ENCODE data around the gene KRTAP2-1. TPM values are rescaled to one million over a fixed set of nuclear protein-coding genes. Genes with fewer than 3 reads are reported as not detected.

Gene KRTAP2-1
- total and polyA plus RNA-seq, 2 donors: 0.05 TPM; not detected in 1

DNA sequence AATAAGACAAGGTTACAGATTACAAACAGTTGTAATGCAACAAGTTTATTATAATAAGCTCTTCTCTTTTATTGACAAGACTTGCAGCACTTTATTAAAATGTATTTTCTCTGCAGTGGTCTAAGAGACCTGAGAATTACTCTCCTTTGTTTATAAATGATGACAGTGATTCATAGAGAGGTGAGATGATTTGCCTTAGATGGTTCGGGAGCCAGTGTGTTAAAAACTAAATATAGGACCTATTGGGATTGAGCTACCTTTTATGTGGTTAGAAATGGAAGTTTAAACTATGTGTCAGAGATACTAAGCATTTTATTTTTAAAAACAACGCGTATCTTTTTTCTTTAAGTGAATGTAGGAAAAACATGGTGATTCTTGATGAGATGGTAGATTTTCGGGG lies 50.3 kb downstream of the KRTAP2-1 start:
- 83% methylated on average over 4 of the region's 4 CpGs for WGBS
- Histone ChIP-seq H3K27me3 (ENCODE audit: control insufficient read depth in 2 of 2, insufficient read depth in 1 of 2, low read length in 1 of 2) (peaks cover 0 to 2% of the 10 kb centered on the region in 2 donors), H3K4me3 (ENCODE audit: low read length in 2 of 2) (no peak overlapping the region), H3K27ac (ENCODE audit: low read depth in 1 of 2, low read length in 1 of 2) (no peak overlapping the region), H3K36me3 (ENCODE audit: control insufficient read depth in 2 of 2, insufficient read depth in 2 of 2, low read length in 1 of 2) (no peaks in the 10 kb centered on the region), H3K4me1 (ENCODE audit: control insufficient read depth in 2 of 2, insufficient read depth in 2 of 2, low read length in 2 of 2) (no peaks in the 10 kb centered on the region), H3K9me3 (ENCODE audit: control insufficient read depth in 2 of 2, insufficient read depth in 1 of 2, low read length in 1 of 2) (no peaks in the 10 kb centered on the region)
- DNase-seq (ENCODE audit: low read depth in 6 of 9, low spot score in 9 of 9): no peak

Other genes starting within 250 kb of the KRTAP2-1 start
Only the 30 nearest of the 37 such genes appear.
- 0.52 TPM for gene KRT12, start 180.1 kb downstream of the KRTAP2-1 start, total RNA-seq
- 1.6 TPM for gene KRT12, start 180.1 kb downstream of the KRTAP2-1 start, polyA plus RNA-seq
- 0.85 TPM for gene KRT20, start 162.1 kb downstream of the KRTAP2-1 start, total RNA-seq
- 3.8 TPM for gene KRT20, start 162.1 kb downstream of the KRTAP2-1 start, polyA plus RNA-seq
- 1.5 TPM for gene KRT23, start 109.7 kb downstream of the KRTAP2-1 start, total RNA-seq
- 30.7 TPM for gene KRT23, start 109.7 kb downstream of the KRTAP2-1 start, polyA plus RNA-seq
- gene KRT39, start 80.4 kb downstream of the KRTAP2-1 start, total RNA-seq: not detected
- gene KRT39, start 80.4 kb downstream of the KRTAP2-1 start, polyA plus RNA-seq: 0.23 TPM
- gene KRT40, start 63.0 kb downstream of the KRTAP2-1 start, total RNA-seq: 0.09 TPM
- 0.11 TPM for gene KRT40, start 63.0 kb downstream of the KRTAP2-1 start, polyA plus RNA-seq
- gene KRTAP3-3, start 53.2 kb downstream of the KRTAP2-1 start, total RNA-seq: not detected
- 0.87 TPM for gene KRTAP3-3, start 53.2 kb downstream of the KRTAP2-1 start, polyA plus RNA-seq
- not detected for gene KRTAP3-2, start 47.4 kb downstream of the KRTAP2-1 start, total RNA-seq
- gene KRTAP3-2, start 47.4 kb downstream of the KRTAP2-1 start, polyA plus RNA-seq: 0.09 TPM
- gene KRTAP3-1, start 38.2 kb downstream of the KRTAP2-1 start, total RNA-seq: not detected
- gene KRTAP3-1, start 38.2 kb downstream of the KRTAP2-1 start, polyA plus RNA-seq: 0.09 TPM
- gene KRTAP1-5, start 20.1 kb downstream of the KRTAP2-1 start, total RNA-seq: not detected
- 0.05 TPM for gene KRTAP1-5, start 20.1 kb downstream of the KRTAP2-1 start, polyA plus RNA-seq
- not detected for gene KRTAP1-4, start 17.1 kb downstream of the KRTAP2-1 start, total RNA-seq
- gene KRTAP1-4, start 17.1 kb downstream of the KRTAP2-1 start, polyA plus RNA-seq: not detected
- not detected for gene KRTAP1-3, start 12.4 kb downstream of the KRTAP2-1 start, total RNA-seq
- gene KRTAP1-3, start 12.4 kb downstream of the KRTAP2-1 start, polyA plus RNA-seq: not detected
- gene KRTAP1-1, start 5.9 kb downstream of the KRTAP2-1 start, total RNA-seq: not detected
- 0.14 TPM for gene KRTAP1-1, start 5.9 kb downstream of the KRTAP2-1 start, polyA plus RNA-seq
- not detected for gene KRTAP2-2, start 7.9 kb upstream of the KRTAP2-1 start, total RNA-seq
- gene KRTAP2-2, start 7.9 kb upstream of the KRTAP2-1 start, polyA plus RNA-seq: not detected
- gene KRTAP2-3, start 12.8 kb upstream of the KRTAP2-1 start, total RNA-seq: not detected
- gene KRTAP2-3, start 12.8 kb upstream of the KRTAP2-1 start, polyA plus RNA-seq: 0.18 TPM
- not detected for gene KRTAP2-4, start 18.6 kb upstream of the KRTAP2-1 start, total RNA-seq
- gene KRTAP2-4, start 18.6 kb upstream of the KRTAP2-1 start, polyA plus RNA-seq: not detected
- gene KRTAP4-7, start 36.8 kb upstream of the KRTAP2-1 start, total RNA-seq: not detected
- gene KRTAP4-7, start 36.8 kb upstream of the KRTAP2-1 start, polyA plus RNA-seq: not detected
- gene KRTAP4-8, start 50.8 kb upstream of the KRTAP2-1 start, total RNA-seq: not detected
- gene KRTAP4-8, start 50.8 kb upstream of the KRTAP2-1 start, polyA plus RNA-seq: 0.02 TPM
- not detected for gene KRTAP4-16, start 54.9 kb upstream of the KRTAP2-1 start, total RNA-seq
- gene KRTAP4-16, start 54.9 kb upstream of the KRTAP2-1 start, polyA plus RNA-seq: not detected
- not detected for gene KRTAP4-9, start 58.1 kb upstream of the KRTAP2-1 start, total RNA-seq
- gene KRTAP4-9, start 58.1 kb upstream of the KRTAP2-1 start, polyA plus RNA-seq: not detected
- gene KRTAP4-11, start 71.1 kb upstream of the KRTAP2-1 start, total RNA-seq: not detected
- gene KRTAP4-11, start 71.1 kb upstream of the KRTAP2-1 start, polyA plus RNA-seq: not detected
- gene KRTAP4-12, start 76.9 kb upstream of the KRTAP2-1 start, total RNA-seq: not detected
- not detected for gene KRTAP4-12, start 76.9 kb upstream of the KRTAP2-1 start, polyA plus RNA-seq
- gene KRTAP4-6, start 93.2 kb upstream of the KRTAP2-1 start, total RNA-seq: not detected
- not detected for gene KRTAP4-6, start 93.2 kb upstream of the KRTAP2-1 start, polyA plus RNA-seq
- not detected for gene KRTAP4-5, start 102.5 kb upstream of the KRTAP2-1 start, total RNA-seq
- not detected for gene KRTAP4-5, start 102.5 kb upstream of the KRTAP2-1 start, polyA plus RNA-seq
- not detected for gene KRTAP4-4, start 113.4 kb upstream of the KRTAP2-1 start, total RNA-seq
- not detected for gene KRTAP4-4, start 113.4 kb upstream of the KRTAP2-1 start, polyA plus RNA-seq
- gene KRTAP4-3, start 120.9 kb upstream of the KRTAP2-1 start, total RNA-seq: not detected
- not detected for gene KRTAP4-3, start 120.9 kb upstream of the KRTAP2-1 start, polyA plus RNA-seq
- gene KRTAP4-2, start 130.9 kb upstream of the KRTAP2-1 start, total RNA-seq: not detected
- not detected for gene KRTAP4-2, start 130.9 kb upstream of the KRTAP2-1 start, polyA plus RNA-seq
- gene KRTAP4-1, start 137.6 kb upstream of the KRTAP2-1 start, total RNA-seq: not detected
- gene KRTAP4-1, start 137.6 kb upstream of the KRTAP2-1 start, polyA plus RNA-seq: not detected
- gene KRTAP9-1, start 142.6 kb upstream of the KRTAP2-1 start, total RNA-seq: not detected
- not detected for gene KRTAP9-1, start 142.6 kb upstream of the KRTAP2-1 start, polyA plus RNA-seq
- not detected for gene KRTAP9-2, start 179.3 kb upstream of the KRTAP2-1 start, total RNA-seq
- not detected for gene KRTAP9-2, start 179.3 kb upstream of the KRTAP2-1 start, polyA plus RNA-seq
- not detected for gene KRTAP9-3, start 185.1 kb upstream of the KRTAP2-1 start, total RNA-seq
- not detected for gene KRTAP9-3, start 185.1 kb upstream of the KRTAP2-1 start, polyA plus RNA-seq